BJ (cell line): ENCODE results near the gene PAGE5. TPM values are rescaled to one million over a fixed set of nuclear protein-coding genes. Genes with fewer than 3 reads are reported as not detected.

Source experiments
- CTCF ChIA-PET: fragments of 350-600 bp; formaldehyde crosslinking; extraction: SDS; loops from one replicate; lab custom pipeline; 2021; ENCODE audit warnings: antibody characterized with exemption, inconsistent platforms; lab: Yijun Ruan, JAX
- POLR2A ChIA-PET: fragments of 300-600 bp; sonication (Branson Sonifier 250); formaldehyde crosslinking; extraction: SDS; loops from one replicate; lab custom pipeline; 2021; ENCODE audit warnings: antibody characterized with exemption; lab: Charles Lee
- DNase-seq: peaks from one replicate; pipeline ENCODE4 v3.0.0-alpha.2; 2011; ENCODE audit warnings: low read depth
- H3K27me3 ChIP-seq: 2 replicates; pipeline ENCODE4 v1.6.0; 2011; ENCODE audit warnings: low read length; ENCODE audit not compliant: control insufficient read depth, insufficient read depth
- H3K36me3 ChIP-seq: 2 replicates; pipeline ENCODE4 v1.5.1; 2011; ENCODE audit warnings: low read length; ENCODE audit not compliant: control insufficient read depth, insufficient read depth
- H3K4me3 ChIP-seq: 2 replicates; pipeline ENCODE4 v1.5.1; 2011; ENCODE audit warnings: low read depth, mild to moderate bottlenecking, control low read depth, low read length
- CTCF ChIP-seq: IDR thresholded peaks from 2 replicates; pipeline ENCODE4 v1.5.1; 2011; ENCODE audit warnings: low read depth, mild to moderate bottlenecking, control low read depth, inconsistent platforms, low read length, moderate library complexity; ENCODE audit not compliant: insufficient read depth
- polyA minus RNA-seq: library from RNA; depleted of rRNA, polyadenylated mRNA; stranded (reverse); fragments of >200 nt; gene quantifications from 2 replicates; pipeline ENCODE4 v1.2.3, GENCODE V29; 2011; rRNA and poly(A)+ RNA removed
- polyA plus RNA-seq: library from polyadenylated mRNA; depleted of rRNA; stranded (reverse); fragments of >200 nt; gene quantifications from 2 replicates; pipeline ENCODE4 v1.2.3, GENCODE V29; 2011; rRNA removed

The PAGE5 gene
- polyA plus RNA-seq (not detected in 2 replicates), polyA minus RNA-seq (not detected in 2 replicates)

- Histone ChIP-seq H3K27me3 (no peaks in the 10 kb centered on the region), H3K4me3 (no peak within 1 kb of the TSS), H3K36me3 (no peaks in the 10 kb centered on the region)
- POLR2A ChIA-PET: no interaction called here
- DNase-seq: no peak
- CTCF ChIA-PET: no interaction called here
- TF ChIP-seq CTCF: no peak
These were observed at the start of gene PAGE5 for GRCh38 chrX:55220119-55220794. PAGE5 (plus strand) TSS chrX:55220346; CDS start chrX:55221383, 1,037 bp downstream.

- POLR2A ChIA-PET: no interaction called here
- CTCF ChIA-PET: no interaction called here
- Histone ChIP-seq H3K36me3 (no peaks in the 10 kb centered on the region), H3K4me3 (no peak overlapping the region), H3K27me3 (no peaks in the 10 kb centered on the region)
- DNase-seq: no peak
- TF ChIP-seq CTCF: no peak
These were observed 32.9 kb upstream of the PAGE5 start for GRCh38 chrX:55187281-55187680.

DNA sequence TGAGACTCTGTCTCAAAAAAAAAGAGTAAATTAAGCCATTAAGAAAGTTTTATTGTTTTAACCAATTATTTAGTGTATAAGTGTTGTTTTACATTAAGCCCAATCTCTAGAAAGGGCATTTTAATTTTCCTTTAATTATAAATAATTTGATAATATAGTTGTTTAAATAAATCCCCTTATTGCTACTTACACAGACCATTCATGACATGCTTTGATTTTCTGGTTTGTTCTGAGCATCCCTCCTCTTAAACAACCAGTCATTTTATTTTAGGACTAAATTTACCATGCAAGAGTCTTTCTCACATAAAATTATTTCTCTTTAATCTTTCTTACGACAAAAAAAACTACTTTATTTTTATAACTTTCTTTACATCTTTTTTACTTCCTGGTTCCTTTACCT lies 23.5 kb upstream of the PAGE5 start:
- H3K36me3 ChIP-seq: no peaks in the 10 kb centered on the region
- POLR2A ChIA-PET: no interaction called here
- no peak for TF ChIP-seq CTCF

GRCh38 chrX:55201930-55202579 lies 18.1 kb upstream of the PAGE5 start:
- CTCF ChIA-PET: no interaction called here
- H3K27me3 ChIP-seq: no peaks in the 10 kb centered on the region
- POLR2A ChIA-PET: no interaction called here
- no peak for TF ChIP-seq CTCF
- no peaks in the 10 kb centered on the region for H3K36me3 ChIP-seq
- DNase-seq: no peak
- H3K4me3 ChIP-seq: no peak overlapping the region

More for the DNA sequence above, 23.5 kb upstream of the PAGE5 start:
- Histone ChIP-seq H3K27me3 (no peaks in the 10 kb centered on the region), H3K4me3 (no peak overlapping the region)
- CTCF ChIA-PET: no interaction called here
- DNase-seq: no peak

DNA sequence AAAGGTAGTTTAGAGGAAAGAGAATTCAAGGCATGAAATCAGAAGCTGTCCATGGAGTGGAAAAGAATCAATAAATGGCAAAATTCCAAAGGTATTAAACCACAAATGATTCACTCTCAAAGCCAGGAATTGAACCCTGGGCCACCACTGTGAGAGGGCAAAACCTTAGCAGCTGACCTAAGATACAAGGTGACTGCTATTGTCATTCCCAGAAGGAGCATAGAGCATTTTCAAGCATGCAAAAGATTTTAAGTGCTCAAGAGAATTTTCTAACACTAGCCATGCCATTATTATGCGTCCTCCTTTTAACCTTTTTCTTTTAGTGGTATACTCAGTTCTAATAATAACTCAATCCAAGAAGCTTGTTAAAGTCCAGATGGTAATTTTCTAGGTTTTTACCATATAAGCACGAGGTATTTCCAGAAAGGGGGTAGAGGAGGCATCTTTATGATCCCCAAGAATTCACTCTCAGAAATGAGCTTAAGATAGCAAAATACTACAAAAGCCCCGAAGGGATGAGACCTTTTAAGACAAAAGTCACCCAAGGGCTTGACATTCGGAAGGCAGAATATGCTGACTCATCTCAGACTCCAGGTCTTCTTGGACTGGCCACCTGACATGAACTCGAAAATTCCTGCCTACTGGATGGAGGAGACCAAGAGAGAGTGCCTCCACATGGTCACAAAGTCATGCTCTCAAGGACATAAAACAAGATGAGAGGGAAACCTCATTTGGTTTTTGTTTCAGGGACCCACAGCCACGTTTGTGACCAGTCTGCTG lies 13.8 kb upstream of the PAGE5 start:
- no peaks in the 10 kb centered on the region for H3K27me3 ChIP-seq
- no peak overlapping the region for H3K4me3 ChIP-seq
- CTCF ChIA-PET: no interaction called here
- DNase-seq: no peak
- no peak for TF ChIP-seq CTCF
- no peaks in the 10 kb centered on the region for H3K36me3 ChIP-seq
- POLR2A ChIA-PET: no interaction called here
